Adrenal gland (tissue), 12 donors: Measurements from ENCODE around the gene ARRDC3. TPM values are rescaled to one million over a fixed set of nuclear protein-coding genes. Genes with fewer than 3 reads are reported as not detected.
A peak's percentile ranks its signal among the peaks of the same experiment; 100 is the strongest.

Experiments
- DNase-seq, 7 donors: peaks; one replicate each; pipeline ENCODE4 v3.0.0-alpha.2; 2019 to 2020
- H3K27ac ChIP-seq, 5 donors: fragments of 200-600 bp; sonication (generic) in 4 of 5; 1 replicate in 3 of 5; 2 replicates in 2 of 5; pipeline versions ENCODE4 v1.5.1 to v1.8.0; 2016 to 2020; ENCODE audit warnings: mild to moderate bottlenecking in 1 of 5
- H3K27me3 ChIP-seq: fragments of 200-600 bp; 2 replicates; pipeline ENCODE4 v1.8.0; 2021
- H3K36me3 ChIP-seq, 2 donors: fragments of 200-600 bp; replicated peaks in 1 of 2; 1 replicate in 1 of 2; 2 replicates in 1 of 2; pipeline versions ENCODE4 v1.5.1 to v1.8.0; 2018 to 2022
- H3K4me1 ChIP-seq, 2 donors: fragments of 200-600 bp; replicated peaks in 1 of 2; 1 replicate in 1 of 2; 2 replicates in 1 of 2; pipeline versions ENCODE4 v1.5.1 to v1.8.0; 2018 to 2021
- H3K4me3 ChIP-seq, 4 donors: fragments of 200-600 bp; sonication (generic) in 3 of 4; one replicate each; pipeline ENCODE4 v1.5.1; 2016 to 2018
- H3K9me3 ChIP-seq, 3 donors: fragments of 200-600 bp; sonication (generic) in 1 of 3; replicated peaks in 1 of 3; 1 replicate in 2 of 3; 2 replicates in 1 of 3; pipeline versions ENCODE4 v1.5.1 to v1.8.0; 2016 to 2021
- POLR2A ChIP-seq, 2 donors: fragments of 450-650 bp; IDR thresholded peaks; one replicate each; pipeline ENCODE4 v1.6.1; 2017; ENCODE audit warnings: antibody characterized with exemption in 2 of 2, mild to moderate bottlenecking in 2 of 2, moderate library complexity in 1 of 2
- WGBS, 4 donors: extraction: QIAGEN DNeasy Blood & Tissue Kit in 2 of 4; methylation state at CpG; one replicate each; pipeline versions ENCODE4 v1.1.5 to v1.1.7; 2013 to 2017; 5-methylcytosine and 5-hydroxymethylcytosine counted together
- intact Hi-C, 2 donors: fragments of 100-400 bp; cut with DNase I; formaldehyde crosslinking; loops; one replicate each; pipeline versions ENCODE4 v1.14.1 to v1.15.0; 2022 to 2023
- polyA plus RNA-seq, 3 donors: library from polyadenylated mRNA; stranded (reverse); fragments of 200-250 nt in 2 of 3; fragments of 350-450 nt in 1 of 3; fragmentation: Illumina TruSeq in 1 of 3; extraction: RNeasy Lipid Tissue Mini Kit (QIAGEN cat#74804) in 1 of 3; gene quantifications; one replicate each; pipeline ENCODE4 v1.2.3, GENCODE V29; 2013 to 2014
- total RNA-seq, 9 donors: library from RNA; depleted of rRNA in 4 of 9; stranded (reverse); fragments of >200 nt in 4 of 9; fragments of 120-200 nt in 1 of 9; fragmentation: NEBNext Ultra II Directional in 1 of 9; extraction: Animal tissue kit (Norgen Biotek cat#: 25700) in 1 of 9; gene quantifications; one replicate each; pipeline versions ENCODE4 v1.1.0 to v1.2.4, GENCODE V29; 2013 to 2023
- TF ChIP-seq, protein P1 (sequence below), 6 experiments: fragments of 450-650 bp in 4 of 6; fragments of 200-600 bp in 2 of 6; sonication (generic) in 1 of 6; IDR thresholded peaks; 1 replicate in 5 of 6; 2 replicates in 1 of 6; pipeline versions ENCODE4 v1.5.1 to v1.8.0; 2016 to 2021; ENCODE audit warnings: antibody characterized with exemption in 6 of 6, mild to moderate bottlenecking in 2 of 6, moderate library complexity in 1 of 6
- donor health status: healthy with polysubstance abuse.
- donor health status: Bipolar disorder and iron deficiency.
- donor health status: DM: yes; HTN: yes; CAD: no.
- donor health status: DM: no; HTN: no; CAD: no.
- donor health status: DM: no; HTN: no; CAD: no.
- donor health status: DM: yes; HTN: yes; CAD: no.

Gene ARRDC3
- total and polyA plus RNA-seq, 12 donors: 36.1 to 410 (median 141) TPM

GRCh38 chr5:91373600-91373999 is 9.5 kb downstream of the ARRDC3 start:
- H3K4me1 ChIP-seq: peaks cover 33 to 80% of the 10 kb centered on the region in 2 donors
- H3K27me3 ChIP-seq: no peaks in the 10 kb centered on the region
- H3K4me3 ChIP-seq: no peak overlapping the region
- TF ChIP-seq, protein P1, sequence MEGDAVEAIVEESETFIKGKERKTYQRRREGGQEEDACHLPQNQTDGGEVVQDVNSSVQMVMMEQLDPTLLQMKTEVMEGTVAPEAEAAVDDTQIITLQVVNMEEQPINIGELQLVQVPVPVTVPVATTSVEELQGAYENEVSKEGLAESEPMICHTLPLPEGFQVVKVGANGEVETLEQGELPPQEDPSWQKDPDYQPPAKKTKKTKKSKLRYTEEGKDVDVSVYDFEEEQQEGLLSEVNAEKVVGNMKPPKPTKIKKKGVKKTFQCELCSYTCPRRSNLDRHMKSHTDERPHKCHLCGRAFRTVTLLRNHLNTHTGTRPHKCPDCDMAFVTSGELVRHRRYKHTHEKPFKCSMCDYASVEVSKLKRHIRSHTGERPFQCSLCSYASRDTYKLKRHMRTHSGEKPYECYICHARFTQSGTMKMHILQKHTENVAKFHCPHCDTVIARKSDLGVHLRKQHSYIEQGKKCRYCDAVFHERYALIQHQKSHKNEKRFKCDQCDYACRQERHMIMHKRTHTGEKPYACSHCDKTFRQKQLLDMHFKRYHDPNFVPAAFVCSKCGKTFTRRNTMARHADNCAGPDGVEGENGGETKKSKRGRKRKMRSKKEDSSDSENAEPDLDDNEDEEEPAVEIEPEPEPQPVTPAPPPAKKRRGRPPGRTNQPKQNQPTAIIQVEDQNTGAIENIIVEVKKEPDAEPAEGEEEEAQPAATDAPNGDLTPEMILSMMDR (IDR thresholded peaks at IDR 0.05): no peak
- no peak for TF ChIP-seq POLR2A (IDR thresholded peaks at IDR 0.05)
- H3K9me3 ChIP-seq: no peaks in the 10 kb centered on the region
- intact Hi-C loops: no loop called here
- peaks cover 0 to 98% of the 10 kb centered on the region in 2 donors for H3K36me3 ChIP-seq
- no peak for DNase-seq
- WGBS, 4 donors: 65 to 79% (median 70%) methylated on average over 5 of the region's 5 CpGs
- peak overlapping the region in 1 of 5 donors; percentile 97 for H3K27ac ChIP-seq

GRCh38 chr5:91373006-91373405 is 10.1 kb downstream of the ARRDC3 start:
- intact Hi-C loops: no loop called here
- DNase-seq: no peak
- Histone ChIP-seq H3K36me3 (peaks cover 0 to 99% of the 10 kb centered on the region in 2 donors), H3K27ac (peak overlapping the region in 2 of 5 donors; percentile 29 to 97), H3K4me3 (no peak overlapping the region), H3K9me3 (no peaks in the 10 kb centered on the region), H3K4me1 (peaks cover 33 to 74% of the 10 kb centered on the region in 2 donors), H3K27me3 (no peaks in the 10 kb centered on the region)
- WGBS, 4 donors: 40 to 63% (median 59%) methylated on average over 1 of the region's 1 CpG
- TF ChIP-seq, protein P1 (IDR thresholded peaks at IDR 0.05): no peak
- TF ChIP-seq POLR2A (IDR thresholded peaks at IDR 0.05): no peak

DNA sequence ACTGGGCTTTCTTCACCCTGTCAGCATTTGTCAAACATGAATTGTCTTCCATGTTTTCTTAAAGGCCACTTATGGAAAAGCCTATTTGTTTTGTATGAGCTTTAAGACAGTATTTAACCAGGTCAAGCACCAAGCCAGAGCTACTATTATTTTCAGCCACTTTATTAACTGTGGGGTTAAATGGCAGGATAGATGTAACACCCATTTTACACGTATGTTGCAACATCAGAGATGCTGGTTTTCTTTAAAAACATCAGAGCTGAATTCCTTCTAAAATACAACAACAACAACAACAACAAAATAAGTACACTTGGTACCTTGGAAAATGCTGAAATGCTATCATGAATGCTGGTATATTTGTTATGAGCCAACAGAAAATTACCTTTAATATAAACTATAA is 13.6 kb downstream of the ARRDC3 start:
- 26 to 34% (median 27%) methylated on average over 1 of the region's 1 CpG for WGBS, 4 donors
- intact Hi-C loops: no loop called here
- H3K4me1 ChIP-seq: peaks cover 6 to 39% of the 10 kb centered on the region in 2 donors
- DNase-seq: no peak
- H3K4me3 ChIP-seq: no peak overlapping the region
- no peak for TF ChIP-seq POLR2A (IDR thresholded peaks at IDR 0.05)
- TF ChIP-seq, protein P1 (IDR thresholded peaks at IDR 0.05): no peak
- H3K36me3 ChIP-seq: peaks cover 0 to 67% of the 10 kb centered on the region in 2 donors
- H3K27ac ChIP-seq: peak overlapping the region in 2 of 5 donors; percentile 26 to 97
- H3K9me3 ChIP-seq: no peaks in the 10 kb centered on the region
- H3K27me3 ChIP-seq: no peaks in the 10 kb centered on the region

- intact Hi-C loops: no loop called here
Observed at GRCh38 chr5:91367908-91368648, 15.0 kb downstream of the ARRDC3 start.

More at GRCh38 chr5:91367908-91368648, 15.0 kb downstream of the ARRDC3 start:
- Histone ChIP-seq H3K4me3 (no peak overlapping the region), H3K36me3 (peaks cover 0 to 53% of the 10 kb centered on the region in 2 donors), H3K9me3 (no peaks in the 10 kb centered on the region), H3K4me1 (peaks cover 0 to 25% of the 10 kb centered on the region in 2 donors), H3K27ac (peak overlapping the region in 2 of 5 donors; percentile 19 to 97), H3K27me3 (no peaks in the 10 kb centered on the region)
- 89 to 94% (median 92%) methylated on average over 8 of the region's 8 CpGs for WGBS, 4 donors
- DNase-seq: peak in 3 of 7 donors; percentile 26 to 41 (median 29)
- TF ChIP-seq, protein P1 (IDR thresholded peaks at IDR 0.05): no peak
- TF ChIP-seq POLR2A (IDR thresholded peaks at IDR 0.05): no peak
